HG03097 (cell line): ENCODE measurements around the gene SLC51B.
"Not testable (repeated sequence)": the region's sequence is repeated elsewhere in the genome, so short reads cannot be mapped to it uniquely, and the experiment has no call there.

ENCODE experiments used
- ATAC-seq: cut with Tn5 transposase; IDR thresholded peaks from one replicate; pipeline ENCODE4 v1.9.1; 2021; ENCODE audit not compliant: unreplicated experiment, low FRiP score

Gene SLC51B

GRCh38 chr15:65062726-65063125, 17.5 kb downstream of the SLC51B start:
- ATAC-seq: no peak

- no peak for ATAC-seq
Observed at GRCh38 chr15:65066001-65066634, 20.9 kb downstream of the SLC51B start.

GRCh38 chr15:65066635-65067316, 21.6 kb downstream of the SLC51B start:
- ATAC-seq: no peak

DNA sequence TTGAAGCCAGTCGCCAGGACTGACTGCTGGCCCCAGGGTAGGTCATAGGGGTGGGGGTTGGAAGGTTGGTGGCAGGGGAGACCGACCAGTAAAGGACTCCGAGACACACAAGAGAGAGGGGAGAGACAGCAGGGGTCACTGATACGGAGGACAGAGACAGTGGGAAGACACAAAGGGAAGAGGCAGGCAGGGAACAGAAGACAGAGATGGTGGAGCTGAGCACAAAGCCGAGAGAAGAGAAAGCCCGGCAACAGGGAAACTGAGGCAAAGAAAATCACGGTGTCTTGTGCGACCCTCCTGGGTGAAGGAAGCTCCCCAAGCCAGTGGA, 22.1 kb downstream of the SLC51B start:
- ATAC-seq: no peak

GRCh38 chr15:65067645-65068402, 22.6 kb downstream of the SLC51B start, which contains the start of gene RASL12:
Gene RASL12, minus strand, starts transcription at chr15:65067991. Its CDS starts 156 bp downstream, at chr15:65067835.
- no peak for ATAC-seq

DNA sequence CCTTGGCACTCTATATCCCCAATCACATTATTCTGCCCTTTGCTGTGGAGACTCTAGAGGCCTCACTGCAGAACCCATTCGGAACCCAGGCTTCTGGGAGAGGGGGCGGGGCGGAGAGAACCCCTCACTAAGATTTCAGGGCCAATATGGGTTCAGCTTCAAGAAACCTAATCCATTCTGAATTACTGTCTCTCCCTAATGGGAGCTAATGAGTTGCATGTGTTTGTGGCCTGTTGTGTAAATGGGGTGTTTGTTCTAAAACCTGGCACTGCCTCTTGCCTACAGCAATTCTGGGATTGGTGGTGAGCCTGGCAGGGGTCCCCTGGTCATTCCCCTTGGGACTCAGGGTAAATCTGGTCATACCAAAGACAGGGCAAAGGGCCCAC, 23.2 kb downstream of the SLC51B start:
- ATAC-seq: no peak

GRCh38 chr15:65069179-65069578, 24.0 kb downstream of the SLC51B start:
- no peak for ATAC-seq

DNA sequence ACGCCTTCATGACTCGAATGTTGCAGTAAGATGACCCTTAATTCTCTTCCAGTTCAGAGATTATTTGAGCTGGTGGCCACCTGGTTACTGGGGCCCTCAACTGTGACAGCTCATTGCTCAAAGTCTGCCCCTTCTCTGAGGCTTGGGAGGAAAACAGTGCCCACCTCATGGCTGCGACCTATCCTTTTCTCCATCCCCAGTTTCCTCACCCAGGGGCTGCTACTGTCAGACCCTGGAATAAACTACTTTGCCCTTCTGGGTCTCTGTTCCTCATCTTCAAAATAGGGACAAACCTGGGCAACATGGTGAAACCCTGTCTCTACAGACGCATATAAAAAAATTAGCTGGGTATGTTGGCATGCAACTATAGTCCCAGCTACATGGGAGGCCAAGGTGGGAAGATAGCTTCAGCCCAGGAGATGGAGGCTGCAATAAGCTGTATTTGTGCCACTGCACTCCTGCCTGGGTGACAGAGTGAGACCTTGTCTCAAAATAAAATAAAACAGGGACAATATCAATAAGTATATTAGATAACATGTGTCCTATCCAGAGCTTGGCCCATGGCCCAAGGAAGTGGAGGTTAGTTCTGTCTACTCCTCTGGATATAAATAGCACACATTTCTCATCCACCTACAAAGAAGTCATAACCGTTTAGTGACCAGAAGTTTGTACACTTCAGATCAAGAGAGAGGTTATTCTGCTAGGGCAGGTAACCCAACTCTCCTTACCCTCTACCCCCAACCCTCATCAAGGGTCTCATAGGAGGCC, 24.8 kb downstream of the SLC51B start:
- no peak for ATAC-seq

- no peak for ATAC-seq
Observed at GRCh38 chr15:65071381-65071811, 26.2 kb downstream of the SLC51B start.

- no peak for ATAC-seq
Observed at GRCh38 chr15:65072027-65072426, 26.8 kb downstream of the SLC51B start.

- no peak for ATAC-seq
Observed at GRCh38 chr15:65072617-65073016, 27.4 kb downstream of the SLC51B start.

- ATAC-seq: not testable (repeated sequence)
Observed at GRCh38 chr15:65074946-65075345, 29.8 kb downstream of the SLC51B start.

DNA sequence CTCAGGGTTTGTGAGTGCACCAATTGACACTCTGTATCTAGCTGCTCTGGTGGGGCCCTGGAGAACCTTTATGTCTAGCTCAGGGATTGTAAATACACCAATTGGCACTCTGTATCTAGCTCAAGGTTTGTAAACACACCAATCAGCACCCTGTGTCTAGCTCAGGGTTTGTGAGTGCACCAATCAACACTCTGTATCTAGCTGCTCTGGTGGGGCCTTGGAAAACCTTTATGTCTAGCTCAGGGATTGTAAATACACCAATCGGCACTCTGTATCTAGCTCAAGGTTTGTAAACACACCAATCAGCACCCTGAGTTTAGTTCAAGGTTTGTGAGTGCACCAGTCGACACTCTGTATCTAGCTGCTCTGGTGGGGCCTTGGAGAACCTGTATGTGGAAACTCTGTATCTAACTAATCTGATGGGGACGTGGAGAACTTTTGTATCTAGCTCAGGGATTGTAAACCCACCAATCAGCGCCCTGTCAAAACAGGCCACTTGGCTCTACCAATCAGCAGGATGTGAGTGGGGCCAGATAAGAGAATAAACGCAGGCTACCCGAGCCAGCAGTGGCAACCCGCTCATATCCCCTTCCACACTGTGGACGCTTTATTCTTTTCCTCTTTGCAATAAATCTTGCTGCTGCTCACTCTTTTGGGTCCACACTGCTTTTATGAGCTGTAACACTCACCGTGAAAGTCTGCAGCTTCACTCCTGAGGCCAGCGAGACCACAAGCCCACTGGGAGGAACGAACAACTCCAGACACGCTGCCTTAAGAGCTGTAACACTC, 30.6 kb downstream of the SLC51B start:
- ATAC-seq: not testable (repeated sequence)

- ATAC-seq: no peak
Observed at GRCh38 chr15:65076486-65077290, 31.5 kb downstream of the SLC51B start, which contains the start of gene KBTBD13. Gene KBTBD13, plus strand, starts transcription at chr15:65076746. Its CDS starts 70 bp downstream, at chr15:65076816.

- no peak for ATAC-seq
Observed at GRCh38 chr15:65077291-65077980, 32.2 kb downstream of the SLC51B start.

DNA sequence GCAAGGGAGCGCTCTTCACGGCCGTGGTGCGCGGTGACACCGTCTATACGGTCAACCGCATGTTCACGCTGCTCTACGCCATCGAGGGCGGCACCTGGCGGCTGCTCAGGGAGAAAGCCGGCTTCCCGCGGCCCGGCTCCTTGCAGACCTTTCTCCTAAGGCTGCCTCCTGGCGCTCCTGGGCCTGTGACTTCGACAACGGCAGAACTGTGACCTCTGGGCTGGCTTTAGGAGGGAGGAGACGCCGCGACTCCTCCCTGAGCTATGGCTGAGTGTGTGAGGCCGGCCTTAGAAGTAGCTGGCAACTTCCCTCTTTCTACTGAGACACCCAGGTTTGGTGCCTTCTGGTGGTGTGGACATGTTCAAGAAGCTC, 32.8 kb downstream of the SLC51B start:
- no peak for ATAC-seq

- no peak for ATAC-seq
Observed at GRCh38 chr15:65079580-65079979, 34.4 kb downstream of the SLC51B start.

DNA sequence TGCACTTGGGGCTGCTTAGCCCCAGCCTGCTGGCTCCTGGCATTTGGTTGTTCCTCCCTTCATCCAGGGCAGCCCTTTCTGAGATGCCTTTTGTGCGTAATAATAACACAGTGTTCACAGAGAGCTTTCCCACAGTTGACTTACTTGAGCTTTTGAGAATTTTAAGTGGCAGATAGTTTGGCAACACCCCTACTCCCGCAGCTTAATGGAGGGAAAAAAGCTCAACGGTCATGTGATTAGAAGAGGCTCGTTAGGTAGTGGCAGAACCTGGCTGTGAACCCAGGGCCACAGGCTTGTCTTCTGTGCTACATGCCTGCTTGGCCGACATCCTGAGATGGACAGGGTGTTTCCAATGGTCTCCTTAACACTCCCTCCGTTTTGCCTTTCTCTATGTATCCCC, 36.1 kb downstream of the SLC51B start:
- no peak for ATAC-seq

DNA sequence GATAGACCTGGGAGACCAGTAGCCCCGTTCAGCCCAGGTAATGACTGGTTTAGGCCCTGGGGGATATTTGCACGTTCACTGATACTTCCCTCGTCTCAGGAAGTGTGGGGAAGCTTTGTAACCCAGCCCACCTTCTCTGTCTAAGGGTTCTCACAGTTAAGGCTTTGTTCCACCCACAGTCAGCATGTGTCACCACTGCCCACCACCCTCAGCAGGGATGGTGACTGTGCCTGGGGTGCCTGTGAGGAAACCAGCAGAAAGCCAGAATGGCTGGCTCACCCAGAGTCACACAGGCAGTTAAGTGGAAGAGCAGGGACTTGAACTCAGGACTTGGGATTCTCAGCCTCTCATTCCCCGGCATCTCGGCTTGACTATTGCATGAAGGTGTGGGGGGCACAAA, 36.6 kb downstream of the SLC51B start:
- ATAC-seq: no peak
